Fibroblast of villous mesenchyme (primary cell): ENCODE results near the gene RAB26. TPM values are rescaled to one million over a fixed set of nuclear protein-coding genes. Genes with fewer than 3 reads are reported as not detected.
"Not testable (repeated sequence)": the region's sequence is repeated elsewhere in the genome, so short reads cannot be mapped to it uniquely, and the experiment has no call there.

Experiments
- DNase-seq: peaks from one replicate; pipeline ENCODE4 v3.0.0-alpha.2; 2010; ENCODE audit warnings: low read depth
- H3K4me3 ChIP-seq: 2 replicates; pipeline ENCODE4 v1.5.1; 2011; ENCODE audit warnings: low read depth, mild to moderate bottlenecking, low read length
- CTCF ChIP-seq: IDR thresholded peaks from 2 replicates; pipeline ENCODE4 v1.5.1; 2012; ENCODE audit warnings: low read depth, mild to moderate bottlenecking, low read length; ENCODE audit not compliant: insufficient read depth
- small RNA-seq: library from RNA; depleted of rRNA; stranded (forward); fragments of <200 nt; gene quantifications from one replicate; pipeline ENCODE3, GENCODE V24; 2012
- total RNA-seq: library from RNA; depleted of rRNA; stranded (reverse); fragments of >200 nt; gene quantifications from 2 replicates; pipeline ENCODE4 v1.2.3, GENCODE V29; 2012

RAB26 gene
- total RNA-seq, 1 donor, result 1.3 TPM

- no peak overlapping the region for H3K4me3 ChIP-seq
- TF ChIP-seq CTCF, result no peak
- DNase-seq, result no peak
Measured at GRCh38 chr16:2196981-2197511, 48.6 kb downstream of the RAB26 start.

- no peak for TF ChIP-seq CTCF
- no peak overlapping the region for H3K4me3 ChIP-seq
- DNase-seq, result no peak
Measured at GRCh38 chr16:2197765-2198164, 49.3 kb downstream of the RAB26 start.

- no peak for DNase-seq
- H3K4me3 ChIP-seq, result no peak overlapping the region
- TF ChIP-seq CTCF, result no peak
Measured at GRCh38 chr16:2198283-2198682, 49.9 kb downstream of the RAB26 start.

- no peak for TF ChIP-seq CTCF
Measured at GRCh38 chr16:2199095-2199494, 50.7 kb downstream of the RAB26 start.

GRCh38 chr16:2199621-2200139, 51.3 kb downstream of the RAB26 start:
- no peak for DNase-seq
- TF ChIP-seq CTCF, result no peak
- H3K4me3 ChIP-seq, result no peak overlapping the region

More at GRCh38 chr16:2199095-2199494, 50.7 kb downstream of the RAB26 start:
- DNase-seq, result no peak
- no peak overlapping the region for H3K4me3 ChIP-seq

GRCh38 chr16:2200313-2200712, 51.9 kb downstream of the RAB26 start:
- H3K4me3 ChIP-seq, result no peak overlapping the region
- DNase-seq, result no peak
- no peak for TF ChIP-seq CTCF

- H3K4me3 ChIP-seq, DNase-seq: not testable (repeated sequence)
Measured at GRCh38 chr16:2203119-2203688, 54.8 kb downstream of the RAB26 start.

Small RNA genes lying within 50 kb of the gene (small RNA-seq; reads per million reads assigned to genes)
- gene MIR3180-5 (not detected), gene MIR4516 (not detected), gene RF00019 (not detected), gene SNORD60 (not detected)

Other genes with a start within 250 kb of the RAB26 start
- gene HS3ST6, start 230.2 kb upstream of the RAB26 start, total RNA-seq, result not detected in 2 replicates
- gene MSRB1, start 205.4 kb upstream of the RAB26 start, total RNA-seq, result 14.2 and 16.4 TPM in 2 replicates
- not detected in 2 replicates for gene RPL3L, start 193.9 kb upstream of the RAB26 start, total RNA-seq
- gene NDUFB10, start 189.1 kb upstream of the RAB26 start, total RNA-seq, result 87.2 and 156 TPM in 2 replicates
- gene RPS2, start 183.8 kb upstream of the RAB26 start, total RNA-seq, result 1,294 and 1,994 TPM in 2 replicates
- gene RNF151, start 181.8 kb upstream of the RAB26 start, total RNA-seq, result not detected in 2 replicates
- gene TBL3, start 176.6 kb upstream of the RAB26 start, total RNA-seq, result 28.5 and 39.0 TPM in 2 replicates
- gene NOXO1, start 167.2 kb upstream of the RAB26 start, total RNA-seq, result 0.43 TPM in 1 of 2 replicates, not detected in the other
- 9.5 and 13.9 TPM in 2 replicates for gene GFER, start 164.4 kb upstream of the RAB26 start, total RNA-seq
- 1.6 and 2.6 TPM in 2 replicates for gene SYNGR3, start 158.7 kb upstream of the RAB26 start, total RNA-seq
- 23.5 and 27.6 TPM in 2 replicates for gene ZNF598, start 138.8 kb upstream of the RAB26 start, total RNA-seq
- gene NPW, start 128.8 kb upstream of the RAB26 start, total RNA-seq, result 0.32 and 1.3 TPM in 2 replicates
- gene NHERF2, start 121.7 kb upstream of the RAB26 start, total RNA-seq, result 52.7 and 59.3 TPM in 2 replicates
- gene NTHL1, start 100.8 kb upstream of the RAB26 start, total RNA-seq, result 25.5 and 31.9 TPM in 2 replicates
- gene TSC2, start 100.6 kb upstream of the RAB26 start, total RNA-seq, result 62.6 and 69.9 TPM in 2 replicates
- 139 and 191 TPM in 2 replicates for gene PKD1, start 12.7 kb upstream of the RAB26 start, total RNA-seq
- 52.2 and 62.6 TPM in 2 replicates for gene TRAF7, start 7.2 kb downstream of the RAB26 start, total RNA-seq
- gene CASKIN1, start 48.0 kb downstream of the RAB26 start, total RNA-seq, result under 0.01 and 0.86 TPM in 2 replicates
- gene MLST8, start 56.8 kb downstream of the RAB26 start, total RNA-seq, result 18.4 and 24.2 TPM in 2 replicates
- gene BRICD5, start 62.2 kb downstream of the RAB26 start, total RNA-seq, result 1.6 and 1.7 TPM in 2 replicates
- gene PGP, start 66.2 kb downstream of the RAB26 start, total RNA-seq, result 20.3 TPM in 2 replicates
- gene E4F1, start 75.0 kb downstream of the RAB26 start, total RNA-seq, result 25.9 and 32.5 TPM in 2 replicates
- 0.64 and 0.86 TPM in 2 replicates for gene DNASE1L2, start 87.8 kb downstream of the RAB26 start, total RNA-seq
- 40.2 and 50.9 TPM in 2 replicates for gene ECI1, start 103.0 kb downstream of the RAB26 start, total RNA-seq
- gene RNPS1, start 119.5 kb downstream of the RAB26 start, total RNA-seq, result 85.7 and 95.0 TPM in 2 replicates
- gene ABCA3, start 192.1 kb downstream of the RAB26 start, total RNA-seq, result 0.43 and 0.97 TPM in 2 replicates